WI38 (cell line): Measurements from ENCODE around the gene UBR1.

Experiments
- H3K4me3 ChIP-seq: 2 replicates; pipeline ENCODE4 v1.5.1; 2011; ENCODE audit warnings: low read depth, mild to moderate bottlenecking, control low read depth, low read length
- TF ChIP-seq, protein P1 (sequence below): IDR thresholded peaks from 2 replicates; pipeline ENCODE4 v1.5.1; 2012; ENCODE audit warnings: low read depth, mild to moderate bottlenecking, control low read depth, low read length

The UBR1 gene

DNA sequence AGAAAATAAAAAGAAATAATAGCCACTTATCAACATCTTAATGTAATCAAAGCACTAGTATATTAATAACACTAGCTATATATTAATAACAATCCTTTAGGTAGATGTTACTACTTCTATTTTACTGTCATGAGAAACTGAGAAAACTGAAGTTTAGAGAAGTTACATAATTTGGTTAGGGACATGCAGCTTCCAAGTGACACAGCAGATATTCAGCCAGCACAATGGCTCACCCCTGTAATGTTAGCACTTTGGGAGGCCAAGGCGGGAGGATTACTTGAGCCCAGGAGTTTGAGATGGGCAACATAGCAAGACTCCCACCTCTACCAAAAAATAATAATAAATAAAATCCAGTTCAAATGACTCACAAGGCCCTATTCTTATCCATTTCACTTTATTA is 1.9 kb upstream of the UBR1 start:
- H3K4me3 ChIP-seq, result no peak overlapping the region
- TF ChIP-seq, protein P1, sequence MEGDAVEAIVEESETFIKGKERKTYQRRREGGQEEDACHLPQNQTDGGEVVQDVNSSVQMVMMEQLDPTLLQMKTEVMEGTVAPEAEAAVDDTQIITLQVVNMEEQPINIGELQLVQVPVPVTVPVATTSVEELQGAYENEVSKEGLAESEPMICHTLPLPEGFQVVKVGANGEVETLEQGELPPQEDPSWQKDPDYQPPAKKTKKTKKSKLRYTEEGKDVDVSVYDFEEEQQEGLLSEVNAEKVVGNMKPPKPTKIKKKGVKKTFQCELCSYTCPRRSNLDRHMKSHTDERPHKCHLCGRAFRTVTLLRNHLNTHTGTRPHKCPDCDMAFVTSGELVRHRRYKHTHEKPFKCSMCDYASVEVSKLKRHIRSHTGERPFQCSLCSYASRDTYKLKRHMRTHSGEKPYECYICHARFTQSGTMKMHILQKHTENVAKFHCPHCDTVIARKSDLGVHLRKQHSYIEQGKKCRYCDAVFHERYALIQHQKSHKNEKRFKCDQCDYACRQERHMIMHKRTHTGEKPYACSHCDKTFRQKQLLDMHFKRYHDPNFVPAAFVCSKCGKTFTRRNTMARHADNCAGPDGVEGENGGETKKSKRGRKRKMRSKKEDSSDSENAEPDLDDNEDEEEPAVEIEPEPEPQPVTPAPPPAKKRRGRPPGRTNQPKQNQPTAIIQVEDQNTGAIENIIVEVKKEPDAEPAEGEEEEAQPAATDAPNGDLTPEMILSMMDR, result no peak

DNA sequence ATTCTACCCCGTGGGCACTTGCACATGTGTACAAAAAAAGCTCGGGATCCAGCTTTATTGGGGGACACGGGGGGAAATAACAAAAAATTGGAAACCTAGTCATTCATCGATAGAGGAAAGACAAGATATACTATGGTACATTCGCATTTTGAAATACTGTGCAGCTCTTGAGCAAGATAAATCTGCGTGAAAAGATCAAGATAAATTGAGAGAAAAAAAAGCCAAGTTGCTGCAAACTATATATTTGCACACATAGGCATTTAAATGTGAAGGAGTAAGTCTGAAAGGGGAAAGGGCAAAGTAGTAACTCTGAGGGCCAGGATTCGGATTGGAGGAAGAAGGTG is 620 bp upstream of the UBR1 start:
- TF ChIP-seq, protein P1, result no peak

DNA sequence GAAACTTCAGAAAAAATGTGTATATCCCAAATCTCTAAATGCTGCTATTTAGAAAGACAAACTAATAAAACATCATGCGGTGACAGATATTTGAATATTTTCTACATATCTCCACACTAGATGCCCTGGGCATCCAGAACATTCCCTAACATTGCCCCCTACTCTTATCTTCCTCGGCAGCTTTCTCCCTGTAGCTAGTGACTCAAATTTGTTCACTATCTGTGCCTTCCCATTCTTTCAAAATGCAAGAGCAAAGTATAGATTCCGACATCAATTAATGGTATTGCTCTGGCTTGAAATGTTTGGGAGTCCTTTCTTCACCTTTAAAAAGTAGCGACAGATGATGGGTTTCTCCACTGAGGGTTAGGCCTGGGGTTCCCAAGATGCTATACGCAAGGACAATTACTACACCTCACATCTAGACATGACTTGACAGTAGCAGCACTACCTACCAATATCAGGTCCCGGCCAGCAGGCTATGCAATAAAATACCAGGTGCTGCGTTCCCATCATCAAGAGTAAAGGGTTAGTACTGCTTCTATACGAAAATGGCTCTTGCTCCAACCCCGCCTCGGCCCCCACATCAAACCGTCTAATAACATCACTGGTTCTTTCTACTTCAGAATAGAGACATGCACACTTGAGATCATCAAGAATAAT is 631 bp downstream of the UBR1 start:
- TF ChIP-seq, protein P1, result no peak
- peak overlapping the region; percentile 99 for H3K4me3 ChIP-seq

More for the DNA sequence above, 620 bp upstream of the UBR1 start:
- H3K4me3 ChIP-seq, result peak overlapping the region; percentile 99

DNA sequence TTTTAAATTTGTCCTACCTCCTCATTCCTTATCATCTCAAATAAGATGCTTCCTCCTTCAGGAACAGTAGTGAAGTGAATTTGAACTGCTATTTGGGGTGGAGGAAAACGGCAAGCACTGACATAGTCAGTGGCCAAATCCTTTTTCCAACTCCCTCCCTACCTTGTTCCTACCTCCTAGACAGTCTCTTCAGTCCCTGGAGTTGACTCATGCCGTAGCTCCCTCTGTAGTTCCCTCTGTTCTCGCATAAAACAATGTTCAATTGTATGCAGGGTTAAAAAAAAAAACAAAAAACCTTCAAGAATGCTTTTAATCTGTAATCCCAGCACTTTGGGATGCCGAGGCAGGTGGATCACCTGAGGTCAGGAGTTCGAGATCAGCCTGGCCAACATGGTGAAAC is 1.4 kb downstream of the UBR1 start:
- 0 out of 2 replicates have a peak overlapping the region, but pooled peaks have one; percentile 4 for H3K4me3 ChIP-seq
- TF ChIP-seq, protein P1, result no peak

DNA sequence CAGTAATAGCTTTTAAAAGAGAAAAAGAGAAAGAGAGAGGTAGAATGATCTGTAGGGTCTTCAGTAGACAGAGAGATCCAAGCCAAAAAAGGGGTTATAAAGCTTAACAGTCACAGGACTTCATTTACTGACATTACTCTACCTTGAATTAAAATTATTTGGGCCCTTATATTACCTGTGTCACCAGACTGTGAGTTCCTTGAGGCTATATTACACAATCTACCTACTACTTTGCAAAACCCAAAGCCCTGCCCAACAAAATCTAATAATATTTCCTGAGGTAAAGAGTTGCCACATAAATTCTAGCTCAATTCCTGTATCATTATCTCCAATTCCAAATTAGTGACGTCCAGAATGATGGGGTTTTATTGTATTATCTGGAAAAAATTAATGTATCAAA is 1.9 kb downstream of the UBR1 start:
- no peak overlapping the region for H3K4me3 ChIP-seq
- TF ChIP-seq, protein P1, result no peak

DNA sequence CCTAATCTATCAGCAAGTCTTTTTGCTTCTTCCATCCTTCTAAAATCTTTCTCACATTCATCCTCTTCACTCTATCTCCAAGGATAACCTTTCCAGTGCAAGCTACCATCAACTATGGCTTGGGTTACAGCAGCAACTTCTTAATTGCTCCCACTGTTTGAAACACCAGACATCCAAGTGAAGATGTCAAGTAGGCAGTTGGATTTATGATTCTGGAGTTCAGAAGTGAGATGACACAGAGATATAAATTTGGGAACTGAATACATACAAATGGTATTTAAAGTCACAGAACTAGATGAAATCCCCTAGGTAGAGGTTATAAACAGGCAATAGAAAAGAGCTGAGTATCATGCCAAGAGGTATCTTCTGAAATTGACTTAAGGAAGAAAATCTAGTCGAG is 3.7 kb downstream of the UBR1 start:
- no peak overlapping the region for H3K4me3 ChIP-seq
- TF ChIP-seq, protein P1, result no peak

DNA sequence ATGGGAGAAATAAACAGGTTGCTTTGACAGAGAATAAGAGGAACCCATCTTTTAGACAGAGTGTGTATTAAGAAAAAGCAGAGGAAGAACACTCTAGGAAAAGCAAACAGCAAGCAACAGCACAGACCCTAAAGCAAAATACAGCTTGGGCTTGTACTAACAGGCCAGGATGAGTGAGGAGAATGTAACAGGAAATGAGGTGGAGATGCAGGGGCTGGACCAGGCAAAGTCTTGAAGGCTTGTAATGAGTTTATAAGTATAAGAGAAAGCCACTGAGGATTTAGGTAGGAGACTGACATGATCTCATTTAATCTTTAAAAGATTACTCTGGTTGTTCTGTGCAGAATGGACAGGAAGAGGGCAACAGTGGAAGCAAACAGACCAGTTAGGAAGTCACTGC is 4.9 kb downstream of the UBR1 start:
- no peak overlapping the region for H3K4me3 ChIP-seq
- TF ChIP-seq, protein P1, result no peak
